LNCaP clone FGC (cell line): Measurements from ENCODE around the gene ROR2.

Source experiments
- DNase-seq: peaks from one replicate; pipeline ENCODE4 v3.0.0-alpha.2; 2011; ENCODE audit warnings: low read depth
- H3K4me3 ChIP-seq: 2 replicates; pipeline ENCODE4 v1.5.1; 2011; ENCODE audit warnings: mild to moderate bottlenecking, low read depth, low read length, control low read depth
- TF ChIP-seq, protein P1 (sequence below): IDR thresholded peaks from 2 replicates; pipeline ENCODE4 v1.5.1; 2012; ENCODE audit warnings: mild to moderate bottlenecking; ENCODE audit not compliant: control insufficient read depth, insufficient read depth; ENCODE audit errors: extremely low read depth

ROR2 gene

DNA sequence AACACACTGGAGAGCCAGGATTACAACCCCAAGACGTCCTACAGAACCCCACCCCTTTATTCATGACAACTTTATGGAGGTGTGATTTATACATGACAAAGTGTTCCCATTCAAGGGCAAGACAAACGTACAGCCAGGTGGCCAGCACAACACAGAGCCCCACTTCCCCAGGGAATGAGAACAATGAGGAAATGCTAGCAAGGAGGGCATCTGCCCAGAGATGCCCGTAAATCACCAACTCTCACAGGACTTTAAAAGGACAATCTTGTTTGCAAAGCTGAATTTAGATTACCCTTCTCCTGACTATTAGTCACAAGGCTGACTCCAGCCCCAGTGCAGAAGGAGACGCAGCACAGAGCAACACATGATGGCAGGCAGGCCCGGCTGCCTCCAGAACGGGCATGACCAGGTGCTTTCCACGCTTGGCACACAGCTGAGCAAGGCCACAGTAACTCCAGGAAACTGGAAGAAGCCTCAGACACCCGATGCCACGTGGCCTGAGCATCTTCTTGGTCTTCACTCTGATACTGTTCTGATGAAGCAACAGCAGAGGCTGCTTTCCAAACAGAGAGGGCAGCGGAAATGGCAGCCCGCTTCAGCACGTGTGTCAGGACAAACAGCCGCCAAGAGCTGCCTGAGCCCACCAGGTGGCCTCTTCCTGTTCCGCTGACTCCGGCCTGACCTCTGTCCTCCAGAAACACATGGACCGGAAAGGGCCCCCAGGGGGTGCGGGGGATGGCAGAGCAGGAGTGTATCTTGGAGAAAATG, 51.4 kb downstream of the ROR2 start:
- peak; percentile 14 for DNase-seq
- TF ChIP-seq, protein P1, sequence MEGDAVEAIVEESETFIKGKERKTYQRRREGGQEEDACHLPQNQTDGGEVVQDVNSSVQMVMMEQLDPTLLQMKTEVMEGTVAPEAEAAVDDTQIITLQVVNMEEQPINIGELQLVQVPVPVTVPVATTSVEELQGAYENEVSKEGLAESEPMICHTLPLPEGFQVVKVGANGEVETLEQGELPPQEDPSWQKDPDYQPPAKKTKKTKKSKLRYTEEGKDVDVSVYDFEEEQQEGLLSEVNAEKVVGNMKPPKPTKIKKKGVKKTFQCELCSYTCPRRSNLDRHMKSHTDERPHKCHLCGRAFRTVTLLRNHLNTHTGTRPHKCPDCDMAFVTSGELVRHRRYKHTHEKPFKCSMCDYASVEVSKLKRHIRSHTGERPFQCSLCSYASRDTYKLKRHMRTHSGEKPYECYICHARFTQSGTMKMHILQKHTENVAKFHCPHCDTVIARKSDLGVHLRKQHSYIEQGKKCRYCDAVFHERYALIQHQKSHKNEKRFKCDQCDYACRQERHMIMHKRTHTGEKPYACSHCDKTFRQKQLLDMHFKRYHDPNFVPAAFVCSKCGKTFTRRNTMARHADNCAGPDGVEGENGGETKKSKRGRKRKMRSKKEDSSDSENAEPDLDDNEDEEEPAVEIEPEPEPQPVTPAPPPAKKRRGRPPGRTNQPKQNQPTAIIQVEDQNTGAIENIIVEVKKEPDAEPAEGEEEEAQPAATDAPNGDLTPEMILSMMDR: no peak
- no peak overlapping the region for H3K4me3 ChIP-seq

DNA sequence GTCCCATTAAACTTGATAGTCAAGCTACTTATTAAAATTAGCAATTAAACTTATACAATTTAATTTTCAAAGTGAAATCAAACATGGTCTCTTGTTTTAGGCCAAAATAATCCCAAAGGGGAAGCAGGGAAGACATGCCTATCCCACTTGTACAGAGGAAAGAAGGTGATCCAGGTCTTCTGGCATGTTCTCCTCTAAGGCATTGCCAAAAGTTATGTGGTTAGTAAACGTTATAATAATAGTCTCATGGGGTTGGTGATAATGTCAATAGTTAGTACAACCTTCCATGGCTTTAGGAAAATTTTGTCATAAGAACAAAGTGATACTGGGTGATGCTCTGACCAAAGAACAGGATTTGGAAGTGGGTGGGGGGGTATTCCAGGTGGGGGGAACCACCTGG, 52.8 kb downstream of the ROR2 start:
- TF ChIP-seq, protein P1: no peak
- no peak overlapping the region for H3K4me3 ChIP-seq
- DNase-seq: no peak

DNA sequence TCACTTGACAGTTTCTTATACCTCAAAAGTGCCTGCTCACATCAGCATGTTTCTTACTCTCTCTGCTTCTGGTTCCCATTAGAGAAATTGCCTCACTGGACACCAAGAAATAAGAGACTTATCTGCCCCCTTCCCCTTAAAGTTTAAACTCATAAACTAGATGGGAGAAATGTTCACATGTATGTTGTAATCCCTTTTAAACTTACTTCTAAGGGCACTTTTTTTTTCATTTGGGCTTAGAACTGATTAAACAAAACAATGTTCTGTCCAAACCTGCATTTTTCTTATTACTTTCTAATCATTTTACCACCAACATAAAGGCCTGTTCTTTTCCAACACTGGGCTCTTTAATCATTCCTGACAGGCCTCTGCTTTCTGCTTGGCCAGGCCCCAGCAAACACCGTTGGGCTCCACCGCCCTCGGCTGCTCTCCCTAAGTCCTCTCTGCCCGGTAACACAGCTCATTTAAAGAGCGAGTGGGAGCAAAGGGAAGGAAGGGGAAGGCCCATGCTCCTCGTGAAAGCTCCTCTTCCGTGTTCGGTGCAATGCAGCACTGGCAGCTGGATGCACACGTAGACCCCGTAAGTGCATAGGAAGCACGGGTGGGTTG, 53.4 kb downstream of the ROR2 start:
- no peak for DNase-seq
- TF ChIP-seq, protein P1: no peak
- no peak overlapping the region for H3K4me3 ChIP-seq

DNA sequence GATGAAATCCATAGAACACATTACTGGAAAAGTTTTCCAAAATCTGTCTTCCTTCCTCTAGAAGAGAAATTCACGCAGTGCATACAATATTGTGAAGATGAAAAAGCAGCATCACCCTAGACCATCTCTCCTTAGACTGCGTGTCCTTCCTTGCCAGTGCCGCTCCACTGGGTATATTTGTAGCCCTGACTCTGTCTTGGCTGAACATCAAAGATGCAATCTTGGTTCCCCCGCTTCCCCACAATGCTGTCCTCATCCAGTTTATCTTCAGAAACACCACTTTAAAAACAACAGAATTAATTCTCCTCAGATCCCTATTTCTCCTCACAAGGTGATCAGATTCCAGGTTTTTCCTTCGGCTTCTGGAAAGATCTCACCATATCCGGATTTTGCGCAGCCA, 53.9 kb downstream of the ROR2 start:
- DNase-seq: no peak
- TF ChIP-seq, protein P1: no peak
- no peak overlapping the region for H3K4me3 ChIP-seq

DNA sequence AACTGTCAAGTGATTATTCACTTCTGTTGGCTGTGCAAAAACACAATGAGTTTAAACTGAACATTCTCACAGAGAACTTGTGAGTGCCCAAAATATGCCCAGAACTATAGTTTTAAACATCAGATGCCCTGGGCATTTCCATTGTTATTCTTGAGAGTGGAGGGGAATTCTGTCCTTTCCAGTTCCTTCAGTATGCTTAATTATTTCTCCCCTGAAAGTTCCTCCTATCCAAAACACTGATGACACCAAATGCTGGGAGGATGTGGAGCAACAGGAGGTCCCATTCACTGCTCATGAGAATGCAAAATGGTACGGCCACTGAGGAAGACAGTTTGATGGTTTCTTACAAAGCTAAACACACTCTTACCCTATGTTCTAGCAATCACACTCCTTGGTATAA, 55.5 kb downstream of the ROR2 start:
- H3K4me3 ChIP-seq: no peak overlapping the region
- TF ChIP-seq, protein P1: no peak
- DNase-seq: no peak

DNA sequence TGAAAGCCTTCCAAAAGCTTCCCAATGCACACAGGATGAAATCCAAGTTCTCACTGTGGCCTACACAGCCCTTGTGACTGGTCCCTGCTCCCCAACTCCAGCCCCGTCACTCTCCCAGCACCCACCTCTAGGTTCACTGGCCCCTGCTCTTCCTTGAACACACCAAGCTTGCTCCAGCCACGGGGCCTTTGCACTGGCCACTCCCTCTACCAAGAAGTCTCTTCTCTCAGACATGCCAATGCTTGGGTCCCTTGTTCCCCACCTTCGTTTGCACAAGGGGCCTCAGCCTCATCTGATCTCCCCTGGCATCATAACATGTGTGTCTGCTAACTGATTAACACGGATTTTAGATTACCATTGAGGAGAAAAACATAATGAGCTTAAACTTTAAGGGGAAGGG, 56.0 kb downstream of the ROR2 start:
- no peak overlapping the region for H3K4me3 ChIP-seq
- no peak for DNase-seq
- TF ChIP-seq, protein P1: no peak
